ENCODE measurements around the gene ARHGEF7. TPM values are rescaled to one million over a fixed set of nuclear protein-coding genes. Genes with fewer than 3 reads are reported as not detected.

The ARHGEF7 gene
- total and polyA plus RNA-seq, 2 experiments from 2014 or later, result 23.6 to 58.9 TPM

- Mint-ChIP-seq H3K4me1 (peaks cover 17% of the 10 kb centered on the region; the same call in 2 of the 3 replicates), H3K36me3 (ENCODE audit: low read depth) (no peaks in the 10 kb centered on the region; the same call in 2 of the 3 replicates), H3K27me3 (ENCODE audit: insufficient read depth, low read depth, poor library complexity) (peaks cover 1% of the 10 kb centered on the region), H3K4me3 (peak overlapping the region; percentile 92), H3K9me3 (no peaks in the 10 kb centered on the region), H3K27ac (peak overlapping the region; percentile 95)
- Histone ChIP-seq H2AFZ (peak overlapping the region; percentile 72), H3K4me1 (ENCODE audit: insufficient read depth) (peaks cover 17% of the 10 kb centered on the region), H3K27me3 (ENCODE audit: insufficient read depth) (no peaks in the 10 kb centered on the region), H3K36me3 (ENCODE audit: insufficient read depth) (no peaks in the 10 kb centered on the region), H3F3A (replicated peaks; ENCODE audit: low read depth) (no peaks in the 10 kb centered on the region), H3K4me3 (peak overlapping the region; percentile 91), H3K9me2 (ENCODE audit: insufficient read depth) (no peaks in the 10 kb centered on the region), H3K79me2 (replicated peaks; ENCODE audit: insufficient read depth) (peaks cover 39% of the 10 kb centered on the region), H3K27ac (ENCODE audit: low read depth) (peak overlapping the region; percentile 97), H3K4me2 (peak overlapping the region; percentile 82), H4K20me1 (replicated peaks; ENCODE audit: insufficient read depth) (peaks cover 18% of the 10 kb centered on the region)
- ATAC-seq (peak; percentile 10; the same call in 2 of the 3 replicates), DNase-seq (ENCODE audit: low spot score) (peak; percentile 17)
- TF ChIP-seq, protein P1, sequence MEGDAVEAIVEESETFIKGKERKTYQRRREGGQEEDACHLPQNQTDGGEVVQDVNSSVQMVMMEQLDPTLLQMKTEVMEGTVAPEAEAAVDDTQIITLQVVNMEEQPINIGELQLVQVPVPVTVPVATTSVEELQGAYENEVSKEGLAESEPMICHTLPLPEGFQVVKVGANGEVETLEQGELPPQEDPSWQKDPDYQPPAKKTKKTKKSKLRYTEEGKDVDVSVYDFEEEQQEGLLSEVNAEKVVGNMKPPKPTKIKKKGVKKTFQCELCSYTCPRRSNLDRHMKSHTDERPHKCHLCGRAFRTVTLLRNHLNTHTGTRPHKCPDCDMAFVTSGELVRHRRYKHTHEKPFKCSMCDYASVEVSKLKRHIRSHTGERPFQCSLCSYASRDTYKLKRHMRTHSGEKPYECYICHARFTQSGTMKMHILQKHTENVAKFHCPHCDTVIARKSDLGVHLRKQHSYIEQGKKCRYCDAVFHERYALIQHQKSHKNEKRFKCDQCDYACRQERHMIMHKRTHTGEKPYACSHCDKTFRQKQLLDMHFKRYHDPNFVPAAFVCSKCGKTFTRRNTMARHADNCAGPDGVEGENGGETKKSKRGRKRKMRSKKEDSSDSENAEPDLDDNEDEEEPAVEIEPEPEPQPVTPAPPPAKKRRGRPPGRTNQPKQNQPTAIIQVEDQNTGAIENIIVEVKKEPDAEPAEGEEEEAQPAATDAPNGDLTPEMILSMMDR (conservative IDR thresholded peaks at IDR 0.05; ENCODE audit: low read depth in 2 of 2), result 0 out of 4 replicates have a peak, but pooled peaks of 1 of the 2 experiments have one; percentile 9
- TF ChIP-seq CREB1 (CRISPR knock-in tag; IDR thresholded peaks at IDR 0.05; ENCODE audit: low read depth), result no peak
- TF ChIP-seq, protein P2, sequence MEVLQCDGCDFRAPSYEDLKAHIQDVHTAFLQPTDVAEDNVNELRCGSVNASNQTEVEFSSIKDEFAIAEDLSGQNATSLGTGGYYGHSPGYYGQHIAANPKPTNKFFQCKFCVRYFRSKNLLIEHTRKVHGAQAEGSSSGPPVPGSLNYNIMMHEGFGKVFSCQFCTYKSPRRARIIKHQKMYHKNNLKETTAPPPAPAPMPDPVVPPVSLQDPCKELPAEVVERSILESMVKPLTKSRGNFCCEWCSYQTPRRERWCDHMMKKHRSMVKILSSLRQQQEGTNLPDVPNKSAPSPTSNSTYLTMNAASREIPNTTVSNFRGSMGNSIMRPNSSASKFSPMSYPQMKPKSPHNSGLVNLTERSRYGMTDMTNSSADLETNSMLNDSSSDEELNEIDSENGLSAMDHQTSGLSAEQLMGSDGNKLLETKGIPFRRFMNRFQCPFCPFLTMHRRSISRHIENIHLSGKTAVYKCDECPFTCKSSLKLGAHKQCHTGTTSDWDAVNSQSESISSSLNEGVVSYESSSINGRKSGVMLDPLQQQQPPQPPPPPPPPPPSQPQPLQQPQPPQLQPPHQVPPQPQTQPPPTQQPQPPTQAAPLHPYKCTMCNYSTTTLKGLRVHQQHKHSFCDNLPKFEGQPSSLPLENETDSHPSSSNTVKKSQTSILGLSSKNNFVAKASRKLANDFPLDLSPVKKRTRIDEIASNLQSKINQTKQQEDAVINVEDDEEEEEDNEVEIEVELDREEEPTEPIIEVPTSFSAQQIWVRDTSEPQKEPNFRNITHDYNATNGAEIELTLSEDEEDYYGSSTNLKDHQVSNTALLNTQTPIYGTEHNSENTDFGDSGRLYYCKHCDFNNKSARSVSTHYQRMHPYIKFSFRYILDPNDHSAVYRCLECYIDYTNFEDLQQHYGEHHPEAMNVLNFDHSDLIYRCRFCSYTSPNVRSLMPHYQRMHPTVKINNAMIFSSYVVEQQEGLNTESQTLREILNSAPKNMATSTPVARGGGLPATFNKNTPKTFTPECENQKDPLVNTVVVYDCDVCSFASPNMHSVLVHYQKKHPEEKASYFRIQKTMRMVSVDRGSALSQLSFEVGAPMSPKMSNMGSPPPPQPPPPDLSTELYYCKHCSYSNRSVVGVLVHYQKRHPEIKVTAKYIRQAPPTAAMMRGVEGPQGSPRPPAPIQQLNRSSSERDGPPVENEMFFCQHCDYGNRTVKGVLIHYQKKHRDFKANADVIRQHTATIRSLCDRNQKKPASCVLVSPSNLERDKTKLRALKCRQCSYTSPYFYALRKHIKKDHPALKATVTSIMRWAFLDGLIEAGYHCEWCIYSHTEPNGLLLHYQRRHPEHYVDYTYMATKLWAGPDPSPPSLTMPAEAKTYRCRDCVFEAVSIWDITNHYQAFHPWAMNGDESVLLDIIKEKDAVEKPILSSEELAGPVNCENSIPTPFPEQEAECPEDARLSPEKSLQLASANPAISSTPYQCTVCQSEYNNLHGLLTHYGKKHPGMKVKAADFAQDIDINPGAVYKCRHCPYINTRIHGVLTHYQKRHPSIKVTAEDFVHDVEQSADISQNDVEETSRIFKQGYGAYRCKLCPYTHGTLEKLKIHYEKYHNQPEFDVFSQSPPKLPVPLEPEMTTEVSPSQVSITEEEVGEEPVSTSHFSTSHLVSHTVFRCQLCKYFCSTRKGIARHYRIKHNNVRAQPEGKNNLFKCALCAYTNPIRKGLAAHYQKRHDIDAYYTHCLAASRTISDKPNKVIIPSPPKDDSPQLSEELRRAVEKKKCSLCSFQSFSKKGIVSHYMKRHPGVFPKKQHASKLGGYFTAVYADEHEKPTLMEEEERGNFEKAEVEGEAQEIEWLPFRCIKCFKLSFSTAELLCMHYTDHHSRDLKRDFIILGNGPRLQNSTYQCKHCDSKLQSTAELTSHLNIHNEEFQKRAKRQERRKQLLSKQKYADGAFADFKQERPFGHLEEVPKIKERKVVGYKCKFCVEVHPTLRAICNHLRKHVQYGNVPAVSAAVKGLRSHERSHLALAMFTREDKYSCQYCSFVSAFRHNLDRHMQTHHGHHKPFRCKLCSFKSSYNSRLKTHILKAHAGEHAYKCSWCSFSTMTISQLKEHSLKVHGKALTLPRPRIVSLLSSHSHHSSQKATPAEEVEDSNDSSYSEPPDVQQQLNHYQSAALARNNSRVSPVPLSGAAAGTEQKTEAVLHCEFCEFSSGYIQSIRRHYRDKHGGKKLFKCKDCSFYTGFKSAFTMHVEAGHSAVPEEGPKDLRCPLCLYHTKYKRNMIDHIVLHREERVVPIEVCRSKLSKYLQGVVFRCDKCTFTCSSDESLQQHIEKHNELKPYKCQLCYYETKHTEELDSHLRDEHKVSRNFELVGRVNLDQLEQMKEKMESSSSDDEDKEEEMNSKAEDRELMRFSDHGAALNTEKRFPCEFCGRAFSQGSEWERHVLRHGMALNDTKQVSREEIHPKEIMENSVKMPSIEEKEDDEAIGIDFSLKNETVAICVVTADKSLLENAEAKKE (CRISPR knock-in tag; IDR thresholded peaks at IDR 0.05), result no peak
- TF ChIP-seq ZNF114 (CRISPR knock-in tag; IDR thresholded peaks at IDR 0.05), result no peak
- no peak for TF ChIP-seq JUNB (IDR thresholded peaks at IDR 0.05; ENCODE audit: unreplicated experiment)
Measured at GRCh38 chr13:111152844-111153243, 37.7 kb downstream of the ARHGEF7 start.

All from GM23338 (cell line).